ENCODE data around the gene HS2ST1. TPM values are rescaled to one million over a fixed set of nuclear protein-coding genes. Genes with fewer than 3 reads are reported as not detected.
"Not testable (repeated sequence)": the region's sequence is repeated elsewhere in the genome, so short reads cannot be mapped to it uniquely, and the experiment has no call there.

HS2ST1 gene
- total RNA-seq, 1 experiment from 2014 or later = 54.0 TPM

- CTCF ChIA-PET = interaction anchor here (1.1 kb wide), 1 partner anchor 42 kb away, joined by 3 read pairs; the partner anchor contains the start of genes HS2ST1 and SELENOF
- no peaks in the 10 kb centered on the region for H3K27me3 Mint-ChIP-seq (ENCODE audit: unreplicated experiment)
- no peaks in the 10 kb centered on the region for H3K36me3 Mint-ChIP-seq (ENCODE audit: insufficient read depth, unreplicated experiment)
- no peaks in the 10 kb centered on the region for H3K4me1 Mint-ChIP-seq (ENCODE audit: low read depth, unreplicated experiment)
- intact Hi-C loops (cut with micrococcal nuclease; ENCODE audit: unreplicated experiment) = no loop called here
- H3K4me3 Mint-ChIP-seq (ENCODE audit: low read depth, unreplicated experiment) = no peak overlapping the region
- no peak for TF ChIP-seq CTCF (IDR thresholded peaks at IDR 0.05; ENCODE audit: unreplicated experiment)
- BruUV-seq (replicated peaks) = no TSS peak
- H3K27ac Mint-ChIP-seq (ENCODE audit: unreplicated experiment) = no peak overlapping the region
- H3K9me3 Mint-ChIP-seq (ENCODE audit: low read depth, unreplicated experiment) = no peaks in the 10 kb centered on the region
- DNase-seq = no peak
These were observed 41.8 kb downstream of the HS2ST1 start for GRCh38 chr1:86956221-86956620.

DNA sequence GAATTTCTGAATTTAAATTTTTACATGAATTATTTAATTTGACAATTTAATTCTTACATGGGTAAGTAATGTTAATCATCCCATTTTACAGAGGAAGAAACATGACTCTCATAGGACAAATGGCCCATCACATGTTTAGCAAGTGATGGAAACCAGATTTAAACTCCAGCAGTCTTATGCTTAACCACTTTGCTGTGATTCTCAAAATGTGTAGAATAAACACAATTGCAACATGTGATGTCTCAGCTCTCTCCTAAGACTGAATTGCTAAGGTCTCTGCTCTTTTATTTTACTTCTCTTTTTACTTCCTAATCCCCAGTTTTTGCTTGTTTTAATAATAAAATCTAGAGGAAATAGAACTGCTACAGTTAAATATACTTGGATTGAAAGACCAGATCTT, 42.8 kb downstream of the HS2ST1 start:
- BruUV-seq (replicated peaks) = no TSS peak
- no peak for TF ChIP-seq CTCF (IDR thresholded peaks at IDR 0.05; ENCODE audit: unreplicated experiment)
- H3K4me1 Mint-ChIP-seq (ENCODE audit: low read depth, unreplicated experiment) = no peaks in the 10 kb centered on the region
- DNase-seq = no peak
- intact Hi-C loops (cut with micrococcal nuclease; ENCODE audit: unreplicated experiment) = no loop called here
- no peaks in the 10 kb centered on the region for H3K36me3 Mint-ChIP-seq (ENCODE audit: insufficient read depth, unreplicated experiment)
- no peak overlapping the region for H3K27ac Mint-ChIP-seq (ENCODE audit: unreplicated experiment)
- H3K27me3 Mint-ChIP-seq (ENCODE audit: unreplicated experiment) = no peaks in the 10 kb centered on the region
- no peaks in the 10 kb centered on the region for H3K9me3 Mint-ChIP-seq (ENCODE audit: low read depth, unreplicated experiment)
- no peak overlapping the region for H3K4me3 Mint-ChIP-seq (ENCODE audit: low read depth, unreplicated experiment)
- CTCF ChIA-PET = interaction anchor here (1.6 kb wide), 1 partner anchor 43 kb away, joined by 5 read pairs; the partner anchor contains the start of genes HS2ST1 and SELENOF

DNA sequence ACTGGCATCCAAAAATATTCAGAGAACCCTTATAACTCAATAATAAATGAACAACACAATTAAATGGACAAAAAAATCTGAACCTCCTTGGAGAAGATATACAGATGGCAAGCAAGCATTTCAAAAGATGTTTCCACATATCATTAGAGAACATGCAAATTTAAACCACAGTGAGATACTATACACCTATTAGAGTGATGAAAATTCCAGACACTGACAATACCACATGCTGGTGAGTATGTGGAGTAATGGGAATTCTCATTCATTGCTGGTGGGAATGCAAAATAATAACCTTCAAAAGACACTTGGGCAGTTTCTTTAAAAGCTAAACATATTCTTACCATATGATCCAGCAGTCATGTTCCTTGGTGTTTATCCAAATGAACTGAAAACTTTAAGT, 46.1 kb downstream of the HS2ST1 start:
- no TSS peak for BruUV-seq (replicated peaks)
- peaks cover 4% of the 10 kb centered on the region for H3K36me3 Mint-ChIP-seq (ENCODE audit: insufficient read depth, unreplicated experiment)
- no peak for TF ChIP-seq CTCF (IDR thresholded peaks at IDR 0.05; ENCODE audit: unreplicated experiment)
- no peaks in the 10 kb centered on the region for H3K27me3 Mint-ChIP-seq (ENCODE audit: unreplicated experiment)
- no peak for DNase-seq
- H3K27ac Mint-ChIP-seq (ENCODE audit: unreplicated experiment) = no peak overlapping the region
- no peaks in the 10 kb centered on the region for H3K4me1 Mint-ChIP-seq (ENCODE audit: low read depth, unreplicated experiment)
- H3K9me3 Mint-ChIP-seq (ENCODE audit: low read depth, unreplicated experiment) = no peaks in the 10 kb centered on the region
- intact Hi-C loops (cut with micrococcal nuclease; ENCODE audit: unreplicated experiment) = no loop called here
- CTCF ChIA-PET = no interaction called here
- no peak overlapping the region for H3K4me3 Mint-ChIP-seq (ENCODE audit: low read depth, unreplicated experiment)

DNA sequence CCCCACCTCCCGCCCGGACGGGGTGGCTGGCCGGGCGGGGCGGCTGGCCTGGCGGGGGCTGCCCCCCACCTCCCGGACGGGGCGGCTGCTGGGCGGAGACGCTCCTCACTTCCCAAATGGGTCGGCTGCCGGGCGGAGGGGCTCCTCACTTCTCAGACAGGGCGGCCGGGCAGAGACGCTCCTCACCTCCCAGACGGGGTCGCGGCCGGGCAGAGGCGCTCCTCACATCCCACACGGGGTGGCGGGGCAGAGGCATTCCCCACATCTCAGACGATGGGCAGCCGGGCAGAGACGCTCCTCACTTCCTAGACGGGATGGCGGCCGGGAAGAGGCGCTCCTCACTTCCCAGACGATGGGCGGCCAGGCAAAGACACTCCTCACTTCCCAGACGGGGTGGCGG, 49.4 kb downstream of the HS2ST1 start:
- H3K4me1 Mint-ChIP-seq (ENCODE audit: low read depth, unreplicated experiment); intact Hi-C loops (cut with micrococcal nuclease; ENCODE audit: unreplicated experiment): not testable (repeated sequence)

GRCh38 chr1:86965012-86965826, 50.8 kb downstream of the HS2ST1 start:
- peak; percentile 60 for TF ChIP-seq CTCF (IDR thresholded peaks at IDR 0.05; ENCODE audit: unreplicated experiment)
- peak; percentile 27 for DNase-seq
- H3K36me3 Mint-ChIP-seq (ENCODE audit: insufficient read depth, unreplicated experiment) = peaks cover 4% of the 10 kb centered on the region
- intact Hi-C loops (cut with micrococcal nuclease; ENCODE audit: unreplicated experiment) = loop anchor here (1.0 kb wide), 2 partner anchors 132 to 184 kb away; no protein-coding TSS in a partner anchor
- no peaks in the 10 kb centered on the region for H3K4me1 Mint-ChIP-seq (ENCODE audit: low read depth, unreplicated experiment)
- no TSS peak for BruUV-seq (replicated peaks)
- CTCF ChIA-PET = interaction anchor here (0.7 to 2.1 kb wide), 3 partner anchors 51 to 184 kb away, joined by 3 to 8 read pairs (median 5); partner anchors contain the start of genes HS2ST1 and SELENOF
- no peak overlapping the region for H3K27ac Mint-ChIP-seq (ENCODE audit: unreplicated experiment)
- no peaks in the 10 kb centered on the region for H3K9me3 Mint-ChIP-seq (ENCODE audit: low read depth, unreplicated experiment)
- no peaks in the 10 kb centered on the region for H3K27me3 Mint-ChIP-seq (ENCODE audit: unreplicated experiment)
- no peak overlapping the region for H3K4me3 Mint-ChIP-seq (ENCODE audit: low read depth, unreplicated experiment)

More for the DNA sequence above, 49.4 kb downstream of the HS2ST1 start:
- BruUV-seq (replicated peaks); H3K36me3 Mint-ChIP-seq (ENCODE audit: insufficient read depth, unreplicated experiment); DNase-seq; H3K9me3 Mint-ChIP-seq (ENCODE audit: low read depth, unreplicated experiment); H3K27ac Mint-ChIP-seq (ENCODE audit: unreplicated experiment); CTCF ChIA-PET; H3K4me3 Mint-ChIP-seq (ENCODE audit: low read depth, unreplicated experiment); H3K27me3 Mint-ChIP-seq (ENCODE audit: unreplicated experiment): not testable (repeated sequence)

All from Calu3 (cell line).